HCT116 (cell line): Measurements from ENCODE around the gene DIP2A.

ENCODE experiments used
- CEBPB ChIP-seq: IDR thresholded peaks from 2 replicates; pipeline ENCODE4 v1.6.1; 2012; ENCODE audit warnings: low read depth
- CTCF ChIP-seq, 3 experiments: fragments of 200-600 bp in 1 of 3; sonication (generic) in 1 of 3; IDR thresholded peaks in 2 of 3; conservative IDR thresholded peaks in 1 of 3; 2 replicates each; pipeline ENCODE4 v1.5.1; 2012 to 2017; ENCODE audit warnings: low read depth in 2 of 3, low read length in 2 of 3, antibody characterized with exemption in 1 of 3, borderline replicate concordance in 1 of 3, control low read depth in 1 of 3, mild to moderate bottlenecking in 1 of 3, mixed read lengths in 1 of 3, mixed run types in 1 of 3, moderate library complexity in 1 of 3; ENCODE audit not compliant: insufficient read depth in 1 of 3
- ELF1 ChIP-seq: IDR thresholded peaks from 2 replicates; pipeline ENCODE4 v1.6.1; 2012; ENCODE audit warnings: low read depth, borderline replicate concordance
- EZH2 ChIP-seq: fragments of 200-600 bp; sonication (generic); IDR thresholded peaks from 2 replicates; pipeline ENCODE4 v1.6.1; 2017; ENCODE audit warnings: antibody characterized with exemption, mixed run types
- FOSL1 ChIP-seq: IDR thresholded peaks from 2 replicates; pipeline ENCODE4 v1.6.1; 2012; ENCODE audit warnings: low read depth
- POLR2A ChIP-seq: IDR thresholded peaks from 2 replicates; pipeline ENCODE4 v1.7.0; 2011; ENCODE audit warnings: borderline replicate concordance; ENCODE audit not compliant: insufficient read depth, insufficient read length; ENCODE audit errors: extremely low read depth
- POLR2AphosphoS5 ChIP-seq: IDR thresholded peaks from 2 replicates; pipeline ENCODE4 v1.6.1; 2011; ENCODE audit warnings: mild to moderate bottlenecking, low read depth, low read length, moderate library complexity
- RAD21 ChIP-seq: IDR thresholded peaks from 2 replicates; pipeline ENCODE4 v1.6.1; 2012; ENCODE audit warnings: low read depth, mild to moderate bottlenecking
- SIN3A ChIP-seq: IDR thresholded peaks from 2 replicates; pipeline ENCODE4 v1.6.1; 2012; ENCODE audit warnings: low read depth
- SP1 ChIP-seq: IDR thresholded peaks from 2 replicates; pipeline ENCODE4 v1.6.1; 2012; ENCODE audit warnings: low read depth
- TCF7L2 ChIP-seq: IDR thresholded peaks from 2 replicates; pipeline ENCODE4 v1.7.0; 2011; ENCODE audit warnings: borderline replicate concordance, inconsistent platforms; ENCODE audit not compliant: insufficient read depth, insufficient read length; ENCODE audit errors: extremely low read depth
- YY1 ChIP-seq: IDR thresholded peaks from 2 replicates; pipeline ENCODE4 v1.6.1; 2011; ENCODE audit warnings: low read length, low read depth, moderate library complexity, mild to moderate bottlenecking; ENCODE audit not compliant: insufficient replicate concordance; ENCODE audit errors: extremely low read depth
- ZNF274 ChIP-seq: fragments of 200-500 bp; sonication (Bioruptor generic); IDR thresholded peaks from 2 replicates; pipeline ENCODE4 v1.6.1; 2014; ENCODE audit warnings: mild to moderate bottlenecking, low read depth, low read length, inconsistent platforms
- TF ChIP-seq, protein P1 (sequence below): IDR thresholded peaks from 2 replicates; pipeline ENCODE4 v1.6.1; 2012; ENCODE audit warnings: low read depth

DNA sequence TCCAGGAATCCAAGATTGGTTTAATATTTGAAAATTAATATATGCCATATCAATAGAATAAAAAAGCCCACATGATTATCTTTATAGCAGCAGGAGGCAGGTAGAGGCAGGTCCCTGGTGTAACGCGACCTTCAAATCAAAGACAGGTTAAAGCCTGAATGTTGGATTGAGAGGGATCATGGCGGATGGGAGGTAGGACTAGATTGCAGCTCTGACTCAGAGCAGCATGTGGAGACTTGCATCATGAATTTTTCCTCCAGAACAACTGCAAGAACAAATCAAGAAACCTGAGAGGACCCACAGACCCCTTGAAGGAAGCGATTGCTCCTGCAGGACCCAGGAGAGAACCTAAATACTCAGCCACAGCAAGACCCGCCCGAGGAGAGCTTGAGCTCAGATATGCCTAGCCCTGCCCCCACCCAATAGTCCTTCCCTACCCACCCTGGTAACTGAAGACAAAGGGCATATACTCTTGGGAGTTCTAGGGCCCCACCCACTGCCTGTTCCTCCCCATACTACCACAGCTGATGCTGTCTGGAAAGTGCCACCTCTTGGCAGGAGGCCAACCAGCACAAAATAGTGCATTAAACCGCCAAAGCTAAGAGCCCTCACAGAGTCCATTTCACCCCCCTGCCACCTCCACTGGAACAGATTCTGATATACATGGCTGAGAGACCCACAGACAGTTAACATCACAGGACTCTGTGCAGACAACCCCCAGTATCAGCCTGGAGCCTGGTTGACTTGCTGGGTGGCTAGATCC, 126.7 kb downstream of the DIP2A start:
- no peak for TF ChIP-seq CTCF (IDR thresholded peaks at IDR 0.05 in 2 of 3, conservative IDR thresholded peaks at IDR 0.05 in 1 of 3; ENCODE audit: borderline replicate concordance in 1 of 3, insufficient read depth in 1 of 3, low read depth in 2 of 3, low read length in 2 of 3)
- no peak for TF ChIP-seq EZH2
- TF ChIP-seq POLR2AphosphoS5, result no peak
- no peak for TF ChIP-seq POLR2A
- no peak for TF ChIP-seq FOSL1
- no peak for TF ChIP-seq SIN3A
- TF ChIP-seq, protein P1, sequence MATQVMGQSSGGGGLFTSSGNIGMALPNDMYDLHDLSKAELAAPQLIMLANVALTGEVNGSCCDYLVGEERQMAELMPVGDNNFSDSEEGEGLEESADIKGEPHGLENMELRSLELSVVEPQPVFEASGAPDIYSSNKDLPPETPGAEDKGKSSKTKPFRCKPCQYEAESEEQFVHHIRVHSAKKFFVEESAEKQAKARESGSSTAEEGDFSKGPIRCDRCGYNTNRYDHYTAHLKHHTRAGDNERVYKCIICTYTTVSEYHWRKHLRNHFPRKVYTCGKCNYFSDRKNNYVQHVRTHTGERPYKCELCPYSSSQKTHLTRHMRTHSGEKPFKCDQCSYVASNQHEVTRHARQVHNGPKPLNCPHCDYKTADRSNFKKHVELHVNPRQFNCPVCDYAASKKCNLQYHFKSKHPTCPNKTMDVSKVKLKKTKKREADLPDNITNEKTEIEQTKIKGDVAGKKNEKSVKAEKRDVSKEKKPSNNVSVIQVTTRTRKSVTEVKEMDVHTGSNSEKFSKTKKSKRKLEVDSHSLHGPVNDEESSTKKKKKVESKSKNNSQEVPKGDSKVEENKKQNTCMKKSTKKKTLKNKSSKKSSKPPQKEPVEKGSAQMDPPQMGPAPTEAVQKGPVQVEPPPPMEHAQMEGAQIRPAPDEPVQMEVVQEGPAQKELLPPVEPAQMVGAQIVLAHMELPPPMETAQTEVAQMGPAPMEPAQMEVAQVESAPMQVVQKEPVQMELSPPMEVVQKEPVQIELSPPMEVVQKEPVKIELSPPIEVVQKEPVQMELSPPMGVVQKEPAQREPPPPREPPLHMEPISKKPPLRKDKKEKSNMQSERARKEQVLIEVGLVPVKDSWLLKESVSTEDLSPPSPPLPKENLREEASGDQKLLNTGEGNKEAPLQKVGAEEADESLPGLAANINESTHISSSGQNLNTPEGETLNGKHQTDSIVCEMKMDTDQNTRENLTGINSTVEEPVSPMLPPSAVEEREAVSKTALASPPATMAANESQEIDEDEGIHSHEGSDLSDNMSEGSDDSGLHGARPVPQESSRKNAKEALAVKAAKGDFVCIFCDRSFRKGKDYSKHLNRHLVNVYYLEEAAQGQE, result no peak
- TF ChIP-seq TCF7L2, result no peak
- TF ChIP-seq RAD21, result no peak
- no peak for TF ChIP-seq SP1
- no peak for TF ChIP-seq ELF1
- TF ChIP-seq CEBPB, result no peak
- no peak for TF ChIP-seq YY1
- TF ChIP-seq ZNF274, result no peak
